Natural killer cell treated with Interleukin-12 subunit alpha and Interleukin-12 subunit beta and Interleukin-15 and Interleukin-18, amount 100 ng/mL, for 72 hours (primary cell): Measurements from ENCODE around the gene NFKBIZ. TPM values are rescaled to one million over a fixed set of nuclear protein-coding genes. Genes with fewer than 3 reads are reported as not detected.

ENCODE experiments used
- total RNA-seq, 2 donors: library from RNA; stranded (reverse); gene quantifications; one replicate each; pipeline ENCODE4 v1.2.3, GENCODE V29; 2022

The NFKBIZ gene
- total RNA-seq, 2 donors from 2014 or later, result 314 to 418 TPM

Other genes with a start within 250 kb of the NFKBIZ start
- gene ZBTB11, start 172.4 kb upstream of the NFKBIZ start, total RNA-seq, result 10 to 100 TPM; 27.7 to 35.8 TPM
- 100 to 1,000 TPM; 677 to 822 TPM for gene RPL24, start 162.8 kb upstream of the NFKBIZ start, total RNA-seq
- 10 to 100 TPM; 16.4 to 25.6 TPM for gene CEP97, start 124.9 kb upstream of the NFKBIZ start, total RNA-seq
- 10 to 100 TPM; 14.9 to 20.6 TPM for gene NXPE3, start 70.3 kb upstream of the NFKBIZ start, total RNA-seq